Peyer's patch (tissue), 4 donors: ENCODE results near the gene YIF1A. TPM values are rescaled to one million over a fixed set of nuclear protein-coding genes. Genes with fewer than 3 reads are reported as not detected.

ENCODE experiments used
- DNase-seq, 3 donors: peaks; one replicate each; pipeline ENCODE4 v3.0.0-alpha.2; 2017 to 2019
- H3K27ac ChIP-seq, 4 donors: fragments of 200-600 bp; sonication (generic); one replicate each; pipeline ENCODE4 v1.5.1; 2016 to 2019
- H3K27me3 ChIP-seq, 2 donors: fragments of 200-600 bp; sonication (generic); one replicate each; pipeline ENCODE4 v1.5.1; 2019
- H3K36me3 ChIP-seq, 3 donors: fragments of 200-600 bp; sonication (generic); one replicate each; pipeline ENCODE4 v1.5.1; 2016 to 2019
- H3K4me1 ChIP-seq, 4 donors: fragments of 200-600 bp; sonication (generic); one replicate each; pipeline ENCODE4 v1.5.1; 2016 to 2019
- H3K4me3 ChIP-seq, 4 donors: fragments of 200-600 bp; sonication (generic); 1 replicate in 3 of 4; 2 replicates in 1 of 4; pipeline ENCODE4 v1.5.1; 2016 to 2019; ENCODE audit warnings: mild to moderate bottlenecking in 1 of 4
- H3K9me3 ChIP-seq, 4 donors: fragments of 200-600 bp; sonication (generic); one replicate each; pipeline ENCODE4 v1.5.1; 2016 to 2019; ENCODE audit warnings: mild to moderate bottlenecking in 1 of 4
- CTCF ChIP-seq, 6 experiments: fragments of 450-650 bp in 4 of 6; fragments of 200-600 bp in 2 of 6; sonication (generic) in 1 of 6; IDR thresholded peaks; one replicate each; pipeline ENCODE4 v1.5.1; 2017 to 2019; ENCODE audit warnings: antibody characterized with exemption in 6 of 6, mild to moderate bottlenecking in 3 of 6, moderate library complexity in 1 of 6
- POLR2A ChIP-seq, 2 donors: fragments of 450-650 bp; IDR thresholded peaks; one replicate each; pipeline ENCODE4 v1.5.1; 2017; ENCODE audit warnings: antibody characterized with exemption in 2 of 2, mild to moderate bottlenecking in 2 of 2, moderate library complexity in 2 of 2
- total RNA-seq, 4 donors: library from RNA; depleted of rRNA; stranded (reverse); fragments of >200 nt; gene quantifications; one replicate each; pipeline ENCODE4 v1.1.0, GENCODE V29; 2016

YIF1A gene
- total RNA-seq, 4 donors from 2014 or later, result 52.0 to 132 (median 115) TPM

GRCh38 chr11:66283461-66284105, 5.4 kb downstream of the YIF1A start:
- H3K4me3 ChIP-seq, result no peak overlapping the region
- H3K4me1 ChIP-seq, result peaks cover 3 to 32% (median 21%) of the 10 kb centered on the region in 4 donors
- TF ChIP-seq POLR2A (IDR thresholded peaks at IDR 0.05) (no peak), CTCF (IDR thresholded peaks at IDR 0.05) (no peak)
- DNase-seq, result no peak
- no peaks in the 10 kb centered on the region for H3K9me3 ChIP-seq
- H3K27ac ChIP-seq, result no peak overlapping the region
- no peaks in the 10 kb centered on the region for H3K27me3 ChIP-seq
- H3K36me3 ChIP-seq, result peaks cover 0 to 16% (median 0%) of the 10 kb centered on the region in 3 donors

GRCh38 chr11:66282468-66283455, 6.2 kb downstream of the YIF1A start:
- Histone ChIP-seq H3K27me3 (no peaks in the 10 kb centered on the region), H3K27ac (peak overlapping the region in 1 of 4 donors; percentile 13), H3K4me1 (peaks cover 3 to 30% (median 17%) of the 10 kb centered on the region in 4 donors), H3K4me3 (no peak overlapping the region), H3K9me3 (no peaks in the 10 kb centered on the region), H3K36me3 (peaks cover 0 to 16% (median 0%) of the 10 kb centered on the region in 3 donors)
- DNase-seq, result peak; percentile 98 to 100 (median 100)
- TF ChIP-seq POLR2A (IDR thresholded peaks at IDR 0.05) (peak in 1 of 2 donors; percentile 15), CTCF (IDR thresholded peaks at IDR 0.05) (peak; percentile 98 to 99 (median 99))

- Histone ChIP-seq H3K27me3 (no peaks in the 10 kb centered on the region), H3K9me3 (no peaks in the 10 kb centered on the region), H3K27ac (peak overlapping the region in 1 of 4 donors; percentile 13), H3K4me1 (peaks cover 3 to 29% (median 19%) of the 10 kb centered on the region in 4 donors), H3K4me3 (no peak overlapping the region), H3K36me3 (peaks cover 0 to 16% (median 0%) of the 10 kb centered on the region in 3 donors)
- TF ChIP-seq POLR2A (IDR thresholded peaks at IDR 0.05) (no peak), CTCF (IDR thresholded peaks at IDR 0.05) (no peak)
- DNase-seq, result no peak
These were observed 7.0 kb downstream of the YIF1A start for GRCh38 chr11:66281776-66282467.

- Histone ChIP-seq H3K4me3 (no peak overlapping the region), H3K9me3 (no peaks in the 10 kb centered on the region), H3K27ac (no peak overlapping the region), H3K4me1 (peaks cover 3 to 28% (median 19%) of the 10 kb centered on the region in 4 donors), H3K27me3 (no peaks in the 10 kb centered on the region), H3K36me3 (peaks cover 0 to 23% (median 0%) of the 10 kb centered on the region in 3 donors)
- no peak for DNase-seq
- TF ChIP-seq POLR2A (IDR thresholded peaks at IDR 0.05) (no peak), CTCF (IDR thresholded peaks at IDR 0.05) (no peak)
These were observed 7.9 kb downstream of the YIF1A start for GRCh38 chr11:66281001-66281400.

- Histone ChIP-seq H3K27ac (no peak overlapping the region), H3K27me3 (no peaks in the 10 kb centered on the region), H3K4me1 (peaks cover 3 to 28% (median 19%) of the 10 kb centered on the region in 4 donors), H3K4me3 (no peak overlapping the region), H3K36me3 (peaks cover 0 to 27% (median 0%) of the 10 kb centered on the region in 3 donors), H3K9me3 (no peaks in the 10 kb centered on the region)
- DNase-seq, result no peak
- TF ChIP-seq CTCF (IDR thresholded peaks at IDR 0.05), result no peak
- TF ChIP-seq POLR2A (IDR thresholded peaks at IDR 0.05), result no peak
These were observed 8.5 kb downstream of the YIF1A start for GRCh38 chr11:66280428-66280827.
